Pons (tissue), 1 donor: ENCODE measurements around the gene SYNE2.

Source experiments
- DNase-seq: peaks from one replicate; pipeline ENCODE4 v3.0.0-alpha.2; 2016; ENCODE audit warnings: low spot score

The SYNE2 gene

DNA sequence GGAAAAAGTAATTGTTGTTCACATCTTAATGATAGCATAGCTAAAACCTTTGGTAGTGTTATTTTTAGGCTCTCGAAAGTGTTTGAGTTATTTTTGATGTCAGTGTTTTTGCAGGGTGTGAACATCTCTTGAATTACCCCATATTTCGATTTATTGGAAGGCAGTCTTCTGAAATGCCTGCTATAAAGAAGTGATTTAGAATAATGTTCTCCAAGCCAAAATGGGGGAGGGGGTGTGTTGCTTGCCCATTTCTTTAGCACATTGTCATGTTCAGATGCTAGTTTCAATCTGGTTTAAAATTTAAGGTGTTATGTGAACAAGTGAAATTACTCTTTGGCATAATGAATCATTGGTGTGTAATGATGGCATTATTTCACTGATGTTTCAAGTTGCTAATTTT lies 110.6 kb downstream of the SYNE2 start:
- DNase-seq = no peak

DNA sequence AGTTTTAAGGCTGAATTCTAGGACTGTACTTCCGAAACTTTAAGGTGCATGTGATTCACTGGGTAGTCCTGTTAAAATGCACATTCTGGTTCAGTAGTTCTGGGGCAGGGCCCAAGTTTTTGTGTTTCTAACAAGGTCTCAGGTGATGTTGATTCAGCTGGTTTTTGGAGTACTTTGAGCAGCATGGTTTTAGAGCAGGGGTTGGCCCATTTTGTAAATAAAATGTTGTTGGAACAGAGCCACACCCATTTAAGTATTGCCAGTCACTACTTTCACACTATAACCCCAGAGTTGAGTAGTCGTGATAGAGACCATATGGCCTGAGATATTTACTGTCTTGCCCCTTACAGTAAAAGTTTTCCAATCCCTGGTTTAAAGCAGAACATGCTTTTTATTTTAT lies 111.3 kb downstream of the SYNE2 start:
- DNase-seq = no peak

DNA sequence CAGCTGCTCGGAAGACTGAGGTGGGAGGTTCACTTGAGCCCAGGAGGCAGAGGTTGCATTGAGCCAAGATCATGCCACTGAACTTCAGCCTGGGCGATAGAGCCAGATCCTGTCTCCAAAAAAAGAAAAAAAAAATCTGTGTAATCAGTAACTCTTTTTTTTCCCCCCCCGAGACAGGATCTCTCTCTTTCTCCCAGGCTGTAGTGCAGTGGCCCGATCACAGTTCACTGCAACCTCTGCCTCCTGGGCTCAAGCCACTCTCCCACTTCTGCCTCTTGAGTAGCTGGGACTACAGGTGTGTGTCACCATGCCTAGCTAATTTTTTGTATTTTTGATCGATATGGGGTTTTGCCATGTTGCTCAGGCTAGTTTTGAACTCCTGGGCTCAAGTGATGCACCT lies 113.6 kb downstream of the SYNE2 start:
- DNase-seq = no peak

DNA sequence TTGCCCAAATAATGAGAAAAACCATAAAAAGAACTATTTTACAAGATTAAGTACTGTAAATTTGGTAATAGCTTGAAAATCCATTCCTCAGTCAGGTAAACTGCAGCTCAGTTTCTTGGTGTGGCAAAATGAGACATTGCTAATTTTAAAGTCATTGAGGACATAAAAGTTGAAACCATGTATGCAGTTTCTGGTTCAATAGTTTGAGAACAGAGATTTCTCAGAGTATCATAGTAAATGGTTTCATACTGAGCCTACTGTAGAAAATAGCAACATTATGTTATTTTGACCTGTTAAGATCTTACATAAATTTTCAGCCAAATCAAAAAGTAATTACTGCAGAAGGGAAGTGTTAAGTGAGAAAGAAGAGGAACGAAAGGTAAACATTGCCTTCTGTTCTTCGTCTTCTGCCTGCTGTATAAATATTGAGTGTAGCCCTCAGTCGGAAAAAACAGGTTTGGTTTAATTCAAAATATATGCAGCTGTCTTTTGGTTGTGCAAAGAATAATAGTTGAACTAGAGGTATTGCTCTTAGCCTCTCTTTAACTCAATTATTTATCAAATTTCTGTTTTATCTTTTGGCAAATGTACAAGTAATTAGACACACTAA lies 119.6 kb downstream of the SYNE2 start:
- no peak for DNase-seq

DNA sequence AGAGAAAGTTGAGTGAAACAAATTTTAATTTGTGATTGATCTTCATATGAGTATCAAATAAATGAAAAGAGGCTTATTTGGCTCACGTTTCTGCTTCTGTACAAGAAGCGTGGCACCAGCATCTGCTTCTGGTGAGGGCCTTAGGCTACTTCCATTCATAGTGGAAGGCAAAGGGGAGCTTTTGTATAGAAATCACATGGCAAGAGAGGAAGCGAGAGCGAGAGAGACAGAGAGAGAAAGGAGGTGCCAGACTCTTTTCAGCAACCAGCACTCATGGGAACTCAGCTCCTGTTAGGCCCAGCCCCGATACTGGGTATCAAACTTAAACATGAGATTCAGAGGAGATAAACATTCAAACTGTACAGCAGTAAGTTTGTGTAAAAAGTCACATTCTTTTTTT lies 121.4 kb downstream of the SYNE2 start:
- DNase-seq = no peak

DNA sequence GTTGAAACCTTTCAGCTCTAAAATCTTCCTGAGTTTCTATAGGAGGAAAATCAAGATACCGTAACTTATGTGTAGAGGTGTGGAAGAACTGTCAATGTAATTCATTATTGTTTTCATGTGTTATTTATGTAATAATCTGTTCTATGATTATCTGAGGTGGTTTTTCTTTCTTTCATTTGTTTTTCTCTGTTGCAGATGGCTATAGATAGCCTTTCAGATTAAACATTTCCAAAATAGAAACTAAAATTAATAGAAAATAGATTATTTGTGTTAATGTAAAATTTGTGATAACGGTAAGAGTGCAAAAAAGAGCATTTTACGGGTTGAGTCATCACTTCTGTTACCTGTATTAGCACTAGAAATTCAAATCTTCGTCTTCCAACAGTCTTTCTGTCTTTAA lies 128.8 kb downstream of the SYNE2 start:
- DNase-seq = no peak

DNA sequence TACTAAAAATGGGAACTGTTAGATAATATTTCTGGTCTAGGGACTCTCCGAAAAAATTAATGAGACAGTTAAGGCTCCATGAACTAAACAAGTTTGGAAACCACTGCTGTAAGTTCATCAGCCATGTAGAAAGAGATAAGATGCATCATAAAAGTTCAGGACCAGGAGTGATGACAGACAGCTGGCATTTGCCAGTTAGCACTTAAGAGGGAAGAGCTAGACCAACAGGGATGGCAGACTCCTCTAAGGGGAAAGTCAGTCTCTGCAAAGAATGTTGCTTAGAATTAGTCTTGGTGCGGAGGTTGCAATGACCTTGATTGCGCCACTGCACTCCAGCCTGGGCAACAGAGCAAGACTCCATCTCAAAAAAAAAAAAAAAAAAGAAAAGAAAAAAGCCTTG lies 129.4 kb downstream of the SYNE2 start:
- no peak for DNase-seq

DNA sequence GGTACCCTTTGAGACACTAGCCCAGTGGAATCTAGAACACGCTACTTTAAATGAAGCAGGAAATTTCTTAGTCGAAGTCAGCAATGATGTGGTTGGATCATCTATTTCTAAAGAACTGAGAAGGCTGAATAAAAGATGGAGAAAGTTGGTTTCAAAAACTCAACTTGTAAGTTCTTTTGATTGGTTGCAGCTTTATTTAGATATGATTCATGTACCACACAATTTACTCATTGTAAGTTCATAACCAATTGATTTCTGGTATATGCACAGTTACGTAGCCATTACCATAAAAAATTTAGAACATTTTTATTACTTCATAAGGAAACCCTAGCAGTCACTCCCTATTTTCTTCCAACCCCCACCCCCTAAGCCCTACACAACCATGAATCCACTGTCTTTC lies 129.8 kb downstream of the SYNE2 start:
- no peak for DNase-seq

DNA sequence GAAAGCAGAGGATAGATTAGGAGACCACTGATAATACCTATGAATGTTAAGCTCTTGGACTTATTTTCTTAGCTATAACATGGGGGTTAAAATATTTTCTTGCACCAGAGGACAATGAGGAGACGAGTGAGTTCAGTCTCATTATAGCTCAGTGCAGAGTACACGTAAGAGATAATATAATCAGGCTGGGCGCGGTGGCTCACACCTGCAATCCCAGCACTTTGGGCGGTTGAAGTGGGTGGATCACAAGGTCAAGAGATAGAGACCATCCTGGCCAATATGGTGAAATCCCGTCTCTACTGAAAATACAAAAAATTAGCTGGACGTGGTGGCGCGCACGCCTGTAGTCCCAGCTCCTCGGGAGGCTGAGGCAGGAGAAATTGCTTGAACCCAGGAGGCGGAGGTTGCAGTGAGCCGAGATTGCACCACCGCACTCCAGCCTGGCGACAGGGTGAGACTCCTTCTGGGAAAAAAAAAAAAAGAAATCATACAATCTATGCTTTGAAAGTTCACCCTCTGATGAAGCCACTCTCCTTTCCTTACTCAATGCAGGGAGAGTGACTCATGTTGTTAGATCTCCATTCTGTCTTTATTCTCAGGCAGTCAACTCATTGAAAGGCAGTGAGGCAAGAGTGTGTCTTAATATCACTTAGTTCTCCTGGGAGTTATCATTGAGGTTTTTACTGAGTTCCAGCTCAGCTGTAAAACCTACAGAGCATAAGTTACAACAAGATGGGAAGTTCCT lies 134.2 kb downstream of the SYNE2 start:
- DNase-seq = no peak

DNA sequence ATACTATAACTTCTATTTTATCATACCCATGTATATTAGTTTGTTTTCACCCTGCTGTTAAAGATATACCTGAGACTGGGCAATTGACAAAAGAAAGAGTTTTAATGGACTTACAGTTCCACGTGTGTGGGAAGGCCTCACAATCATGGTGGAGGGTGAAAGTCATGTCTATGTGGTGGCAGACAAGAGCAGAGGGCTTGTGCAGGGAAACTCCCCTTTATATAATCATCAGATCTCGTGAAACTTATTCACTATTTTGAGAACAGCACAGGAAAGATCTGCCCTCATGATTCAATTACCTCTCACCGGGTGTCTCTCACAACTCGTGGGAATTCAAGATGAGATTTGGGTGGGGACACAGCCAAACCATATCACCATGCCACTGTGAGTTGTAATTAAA lies 135.8 kb downstream of the SYNE2 start:
- DNase-seq = no peak

DNA sequence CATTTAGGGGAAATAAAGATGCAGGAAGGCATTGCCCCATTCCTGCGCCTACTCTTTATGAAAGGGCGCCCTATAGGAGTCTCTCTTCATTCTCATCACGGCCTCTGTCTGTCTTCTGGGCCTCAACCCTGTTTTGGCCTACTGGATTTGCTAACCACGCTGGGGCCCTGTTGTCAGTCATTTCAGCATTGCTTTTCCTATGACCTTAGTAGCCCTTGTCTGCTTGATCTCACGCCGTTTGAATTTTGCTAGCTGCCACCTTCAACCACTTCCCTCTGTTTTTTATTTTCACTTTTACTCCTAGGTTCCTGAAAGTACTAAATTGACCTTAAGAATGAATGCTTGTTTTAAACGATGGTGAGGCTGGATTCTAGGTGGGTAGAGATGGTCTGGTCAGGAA lies 139.0 kb downstream of the SYNE2 start:
- DNase-seq = no peak

DNA sequence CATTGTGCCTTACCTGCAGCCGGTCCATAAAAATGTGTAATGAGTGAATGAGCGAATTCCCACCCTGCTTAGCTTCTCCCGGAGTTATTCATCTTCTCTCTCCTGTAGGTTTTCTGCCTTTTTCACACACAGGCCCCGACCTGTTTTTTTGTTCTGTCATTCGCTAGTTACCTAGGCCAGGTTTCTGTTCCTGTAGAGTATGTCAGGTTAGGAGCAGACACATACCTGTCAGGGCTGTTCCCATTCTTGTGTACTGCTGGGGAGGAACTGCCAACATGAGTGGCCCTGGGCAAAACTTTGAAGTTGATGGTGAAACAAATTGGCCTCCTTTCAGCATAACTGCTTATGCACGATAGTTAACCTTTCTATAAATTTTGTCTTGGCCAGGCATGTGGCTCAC lies 140.1 kb downstream of the SYNE2 start:
- no peak for DNase-seq

DNA sequence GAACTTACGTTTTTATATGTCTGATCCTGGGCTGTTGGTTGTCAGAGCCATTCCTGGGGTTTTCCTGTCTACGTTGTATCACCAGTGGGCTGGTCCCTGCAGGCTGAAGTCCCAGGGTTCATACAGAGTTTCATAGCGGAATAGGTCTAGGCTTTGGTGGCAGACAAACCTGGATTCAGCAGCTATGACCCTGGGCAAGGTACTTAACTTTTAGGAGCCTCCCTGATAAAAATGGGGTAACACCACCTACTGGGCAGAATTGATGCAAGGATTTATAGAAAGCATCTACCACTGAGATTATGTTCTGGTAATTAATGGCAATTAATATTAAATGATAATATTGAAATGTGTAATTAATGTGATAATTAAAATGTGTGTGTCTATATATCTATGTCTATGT lies 141.2 kb downstream of the SYNE2 start:
- no peak for DNase-seq

DNA sequence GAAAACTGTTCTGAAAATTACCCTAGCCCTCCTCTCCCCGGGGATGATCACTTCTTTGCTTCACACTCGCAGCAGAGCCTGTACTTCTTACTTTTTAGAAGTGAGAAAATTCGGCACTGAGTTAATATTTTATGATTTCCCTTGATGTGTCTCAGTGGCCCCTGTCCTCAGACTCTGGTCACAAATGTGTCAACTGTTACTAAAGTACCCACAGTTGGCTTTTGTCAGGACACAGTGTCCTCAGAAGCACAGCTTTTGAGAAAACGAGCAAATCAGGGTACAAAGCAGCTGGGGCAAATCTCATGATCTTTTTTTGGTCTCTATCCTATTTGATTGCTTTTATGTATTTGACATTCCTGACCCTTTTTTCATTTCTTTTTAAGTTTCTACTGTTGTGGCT lies 142.5 kb downstream of the SYNE2 start:
- DNase-seq = no peak

DNA sequence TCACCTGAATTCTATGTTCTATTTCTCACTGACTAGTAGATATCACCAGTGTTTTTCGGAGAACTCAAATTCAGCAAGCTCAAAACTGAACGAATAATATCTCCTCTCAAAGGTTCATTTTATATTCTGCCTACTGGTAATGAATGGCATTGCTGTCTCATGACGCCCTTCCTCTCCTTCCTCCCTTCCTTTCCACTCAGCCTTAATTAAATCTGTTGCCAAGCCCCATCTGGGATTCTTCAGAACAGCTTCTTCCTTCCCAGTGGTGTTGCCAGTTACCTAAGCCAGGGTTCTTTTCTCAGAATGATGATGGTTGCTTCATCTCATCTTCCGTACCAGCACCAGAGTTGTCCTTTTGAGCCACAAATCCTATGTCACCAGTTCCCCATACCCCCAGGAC lies 143.2 kb downstream of the SYNE2 start:
- DNase-seq = no peak

DNA sequence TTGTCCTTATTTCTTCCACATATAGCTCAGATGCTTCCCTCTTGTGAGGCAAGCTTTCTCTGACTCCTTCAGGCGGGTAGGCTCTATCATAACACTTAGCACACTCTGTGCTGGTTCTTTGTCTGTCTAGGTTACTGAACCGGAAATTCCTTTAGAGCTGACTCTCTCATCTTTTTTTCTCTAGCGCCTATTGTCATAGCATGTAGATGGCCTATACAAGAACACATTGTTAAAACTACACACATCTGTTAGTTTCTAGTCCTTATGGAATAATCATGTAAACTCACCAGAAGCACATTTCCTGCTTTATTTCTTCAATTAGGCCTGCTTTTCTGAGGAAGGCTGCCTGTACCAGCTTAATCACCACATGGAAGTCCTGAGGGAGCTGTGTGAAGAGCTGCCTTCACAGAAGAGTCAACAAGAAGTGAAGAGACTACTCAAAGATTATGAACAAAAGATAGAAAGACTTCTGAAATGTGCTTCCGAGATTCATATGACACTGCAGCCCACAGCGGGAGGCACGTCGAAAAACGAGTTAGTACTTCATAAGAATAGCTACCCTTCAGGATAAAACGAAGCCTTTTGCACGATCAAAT lies 143.9 kb downstream of the SYNE2 start:
- no peak for DNase-seq

DNA sequence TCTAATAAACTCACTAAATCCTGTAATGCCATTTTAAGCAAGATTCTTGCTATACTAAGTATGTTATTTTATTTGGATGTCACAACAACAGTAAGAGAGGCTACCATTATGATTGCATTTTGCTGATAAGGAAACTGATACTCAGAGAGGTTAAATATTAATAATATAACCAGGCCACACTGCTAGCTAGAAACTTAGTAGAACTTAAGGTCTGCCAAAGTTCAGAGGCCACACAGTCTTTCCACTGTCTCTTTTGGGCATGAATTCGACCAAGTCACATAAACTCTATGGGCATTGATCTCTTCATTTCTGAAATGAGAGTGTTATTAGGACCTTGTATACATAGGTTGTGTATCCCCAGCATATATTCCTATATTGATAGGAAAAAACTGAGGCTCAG lies 147.9 kb downstream of the SYNE2 start:
- no peak for DNase-seq

DNA sequence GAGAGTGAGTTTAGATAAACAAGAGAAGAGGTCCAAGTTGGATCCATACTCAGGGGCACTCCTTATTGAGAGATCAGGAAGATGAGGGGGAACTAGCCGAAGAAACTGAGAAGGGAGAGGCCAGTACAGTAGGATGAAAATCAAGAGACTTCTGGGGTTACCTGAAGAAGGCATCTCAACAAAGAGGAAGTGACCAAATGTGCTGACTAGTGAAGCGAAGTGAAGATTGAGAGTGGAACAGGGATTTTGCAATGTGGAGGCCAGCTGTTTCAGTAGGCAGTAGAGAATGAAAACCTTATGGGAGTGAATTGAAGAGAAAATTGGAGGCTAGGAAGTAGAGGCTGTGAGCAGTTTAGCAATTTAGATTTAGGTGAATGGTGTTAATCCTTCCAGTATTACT lies 153.0 kb downstream of the SYNE2 start:
- DNase-seq = no peak

DNA sequence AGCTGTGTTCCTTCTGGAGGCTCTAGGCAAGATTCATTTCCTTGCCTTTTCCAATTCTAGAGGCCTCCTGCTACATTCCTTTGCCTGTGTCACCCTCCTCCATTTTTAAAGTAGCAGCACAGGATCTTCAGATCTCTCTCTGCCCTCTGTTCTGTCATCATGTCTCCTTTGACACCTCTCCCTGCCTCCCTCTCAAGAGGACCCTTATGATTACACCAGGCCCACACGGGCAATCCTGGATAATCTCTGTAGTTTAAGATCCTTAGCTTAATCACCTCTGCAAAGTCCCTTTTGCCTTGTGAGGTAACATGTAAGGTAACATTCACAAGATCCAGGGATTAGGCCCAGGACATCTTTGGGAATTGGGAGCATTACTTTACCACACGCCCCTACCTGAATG lies 155.2 kb downstream of the SYNE2 start:
- no peak for DNase-seq

DNA sequence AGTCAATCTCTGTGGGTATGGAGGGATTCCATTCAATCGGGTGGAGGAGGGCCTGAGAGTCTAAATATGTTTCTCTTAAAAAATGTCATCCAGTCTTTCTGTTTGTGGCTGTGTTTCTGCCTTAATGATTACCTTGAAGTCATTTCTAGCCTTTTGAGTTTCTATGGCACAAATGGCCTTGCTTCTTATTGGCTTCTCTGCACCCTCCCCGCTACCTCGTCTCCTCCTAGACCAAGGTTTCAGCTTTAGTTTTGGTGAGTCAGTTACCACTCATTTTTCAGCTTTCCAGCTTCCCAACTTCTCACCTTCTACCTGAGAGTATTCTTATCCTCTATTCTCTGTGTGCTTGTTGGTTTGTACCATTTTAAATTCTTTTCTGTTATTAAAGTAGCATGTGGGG lies 159.2 kb downstream of the SYNE2 start:
- no peak for DNase-seq

DNA sequence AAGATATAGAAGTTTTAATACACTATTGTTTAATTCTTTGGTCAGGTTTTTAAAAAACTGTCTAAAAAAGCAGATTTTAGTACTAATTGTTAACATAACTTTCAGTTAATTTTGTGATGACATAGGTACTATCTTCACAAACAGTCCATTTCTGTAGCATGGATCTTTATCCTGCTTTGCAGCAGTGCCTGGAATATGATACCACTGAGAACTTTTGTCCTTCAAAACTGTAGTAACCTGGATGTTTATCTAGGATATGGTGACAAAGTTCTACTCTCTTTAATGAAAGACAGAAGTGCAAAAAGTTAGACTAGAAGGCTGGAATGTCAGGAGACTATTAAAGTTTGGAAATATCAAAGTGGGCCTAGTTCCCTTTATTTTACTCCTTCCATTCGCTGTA lies 159.9 kb downstream of the SYNE2 start:
- no peak for DNase-seq

DNA sequence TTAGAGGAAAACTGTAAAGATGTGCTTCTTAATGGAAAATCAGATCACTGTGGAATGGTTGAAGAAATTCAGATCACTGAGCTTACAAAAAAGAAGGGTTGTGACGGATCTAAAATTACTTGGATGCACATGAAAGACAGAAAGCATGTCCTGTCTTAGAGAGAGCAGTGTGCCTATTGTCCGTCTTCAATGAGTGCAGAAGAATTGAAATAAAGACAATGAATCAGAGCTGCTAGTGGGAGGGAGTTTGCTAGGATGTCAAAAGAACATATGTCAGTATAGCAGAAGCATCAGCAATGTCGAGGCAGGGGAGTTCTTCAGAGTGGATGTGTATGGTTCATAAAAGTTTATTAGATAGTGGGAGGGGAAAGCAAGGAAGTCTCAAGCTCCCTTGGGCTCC lies 172.7 kb downstream of the SYNE2 start:
- no peak for DNase-seq

DNA sequence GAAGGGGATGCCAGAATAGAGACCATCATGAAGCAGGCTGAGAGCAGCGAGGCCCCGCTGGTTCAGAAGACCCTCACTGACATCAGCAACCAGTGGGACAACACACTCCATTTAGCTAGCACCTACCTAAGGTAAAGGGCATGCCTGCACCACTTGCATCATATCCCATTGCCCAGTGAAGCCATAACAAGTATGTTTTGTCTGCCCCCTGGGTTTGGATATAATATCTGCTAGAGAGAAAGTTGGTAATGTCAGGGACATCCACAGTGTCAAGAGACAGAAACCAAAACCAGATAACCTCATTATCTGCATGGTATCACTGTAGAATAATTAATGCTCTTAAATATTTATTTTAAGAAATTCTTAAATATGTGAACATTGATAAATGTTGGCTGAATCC lies 173.8 kb downstream of the SYNE2 start:
- no peak for DNase-seq

DNA sequence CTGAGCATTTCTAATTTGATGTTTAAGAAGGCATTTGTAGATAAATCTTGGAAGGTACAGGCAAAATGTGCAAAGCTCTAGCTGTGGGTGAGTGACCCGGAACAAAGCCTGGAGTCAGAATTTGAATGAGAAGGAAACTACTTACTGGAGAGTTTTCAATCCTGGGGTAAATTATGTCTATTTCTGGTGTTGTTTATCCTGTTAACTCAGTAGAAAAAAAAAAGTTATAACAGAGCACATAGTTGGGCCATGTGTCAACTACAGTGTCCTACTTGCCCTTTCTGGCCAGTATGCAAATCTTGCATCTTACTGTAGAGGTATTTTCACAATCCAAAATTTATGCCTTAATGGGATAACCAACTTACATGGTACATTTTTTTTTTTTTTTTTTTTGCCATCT lies 182.3 kb downstream of the SYNE2 start:
- DNase-seq = no peak
